Pancreas (tissue), 10 donors: ENCODE results near the gene PRR5L. TPM values are rescaled to one million over a fixed set of nuclear protein-coding genes. Genes with fewer than 3 reads are reported as not detected.

Experiments used
- ATAC-seq, 4 donors: fragments of 200-7000 bp; cut with Tn5 transposase; one replicate each; pipeline versions ENCODE4 v1.8.0 to v1.9.1; 2020; ENCODE audit warnings: mild to moderate bottlenecking in 4 of 4, moderate library complexity in 4 of 4
- DNase-seq, 6 donors: peaks; one replicate each; pipeline ENCODE4 v3.0.0-alpha.2; 2020
- FAIRE-seq: peaks from 2 replicates; lab custom pipeline; 2012; peaks lifted over from hg19 to GRCh38; lab: Jason Lieb, UNC
- H3K27ac ChIP-seq, 4 donors: fragments of 200-600 bp; sonication (generic); 1 replicate in 3 of 4; 2 replicates in 1 of 4; pipeline versions ENCODE4 v1.5.0 to v1.8.0; 2020
- H3K27me3 ChIP-seq, 4 donors: fragments of 200-600 bp; one replicate each; pipeline ENCODE4 v1.8.0; 2021
- H3K36me3 ChIP-seq, 3 donors: fragments of 200-600 bp; sonication (generic) in 1 of 3; one replicate each; pipeline versions ENCODE4 v1.5.0 to v1.8.0; 2020 to 2021
- H3K4me1 ChIP-seq, 3 donors: fragments of 200-600 bp; one replicate each; pipeline ENCODE4 v1.8.0; 2021
- H3K4me3 ChIP-seq, 4 donors: fragments of 200-600 bp; sonication (generic) in 2 of 4; one replicate each; pipeline versions ENCODE4 v1.5.0 to v1.8.0; 2020 to 2021
- H3K9me3 ChIP-seq, 4 donors: fragments of 200-600 bp; one replicate each; pipeline ENCODE4 v1.8.0; 2021
- WGBS, 2 donors: extraction: QIAGEN DNeasy Blood & Tissue Kit; methylation state at CpG; one replicate each; pipeline ENCODE4 v1.1.7; 2013; 5-methylcytosine and 5-hydroxymethylcytosine counted together
- intact Hi-C, 3 donors: fragments of 100-400 bp; cut with DNase I; formaldehyde crosslinking; loops; one replicate each; pipeline versions ENCODE4 v1.11.1 to v1.14.2; 2022
- polyA plus RNA-seq, 2 donors: library from polyadenylated mRNA; stranded (reverse); fragments of 200-250 nt; gene quantifications; one replicate each; pipeline ENCODE4 v1.2.3, GENCODE V29; 2013
- total RNA-seq, 6 donors: library from RNA; stranded (reverse); fragmentation: NEBNext Ultra II Directional in 4 of 6; extraction: Animal tissue kit (Norgen Biotek cat#: 25700) in 4 of 6; gene quantifications; one replicate each; pipeline versions ENCODE4 v1.2.1 to v1.2.4, GENCODE V29; 2021 to 2023
- TF ChIP-seq, protein P1 (sequence below), 4 donors: fragments of 200-600 bp; sonication (generic) in 3 of 4; IDR thresholded peaks; one replicate each; pipeline versions ENCODE4 v1.5.0 to v1.8.0; 2021; ENCODE audit warnings: antibody characterized with exemption in 4 of 4
- donor health status: healthy with polysubstance abuse.
- donor health status: DM: no; HTN: no; CAD: no; lungs with moderate emphysema.
- donor health status: DM: no; HTN: no; CAD: no.
- donor health status: control.
- donor health status: control.
- donor health status: Bipolar disorder and iron deficiency.
- donor health status: DM: yes; HTN: yes; CAD: no.
- donor health status: DM: no; HTN: no; CAD: no.
- donor health status: DM: no; HTN: no; CAD: no.
- donor health status: DM: yes; HTN: yes; CAD: no.

PRR5L gene
- total and polyA plus RNA-seq, 8 donors: 1.3 to 9.0 (median 2.2) TPM

DNA sequence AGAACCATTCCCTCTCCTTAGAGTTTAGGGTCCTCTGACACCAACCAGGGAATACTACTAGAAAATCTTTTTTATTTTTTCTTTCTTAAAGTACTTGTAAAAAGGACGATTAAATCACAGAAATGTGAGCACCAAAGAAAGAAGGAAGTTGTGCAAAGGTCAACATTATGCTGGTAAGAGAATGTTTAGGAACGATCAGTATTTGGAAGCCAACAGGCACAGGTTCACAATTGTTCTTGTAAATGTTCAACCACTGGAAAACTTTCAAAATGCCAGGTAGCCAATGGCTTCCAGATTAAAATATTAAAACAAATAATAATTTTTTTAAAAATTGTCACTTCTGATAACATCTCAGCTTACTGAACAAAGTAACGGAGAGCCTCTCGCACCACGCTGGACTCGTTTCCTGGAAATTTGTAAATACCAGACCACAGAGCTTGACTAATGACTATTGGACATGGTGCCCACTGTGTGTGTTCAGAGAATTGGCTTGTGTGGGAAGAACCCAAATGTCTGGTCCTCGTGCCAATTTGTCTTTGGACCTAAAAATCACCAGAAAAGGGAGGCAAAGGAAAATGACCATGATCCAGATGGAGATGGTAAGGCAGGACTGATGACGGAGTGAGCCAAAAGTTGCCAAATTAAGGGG, 27.6 kb upstream of the PRR5L start:
- no peaks in the 10 kb centered on the region for H3K27me3 ChIP-seq
- FAIRE-seq (no peak), DNase-seq (no peak), ATAC-seq (peak; percentile 26 to 75 (median 52))
- H3K4me1 ChIP-seq: peaks cover 3 to 23% (median 10%) of the 10 kb centered on the region in 3 donors
- intact Hi-C loops: loop anchor here in 2 of 3 donors (10.0 kb wide), 2 partner anchors 444 to 654 kb away; partner anchors contain the start of gene FJX1 (in 1 of the 2)
- H3K36me3 ChIP-seq: peaks cover 0 to 6% (median 0%) of the 10 kb centered on the region in 3 donors
- H3K9me3 ChIP-seq: no peaks in the 10 kb centered on the region
- H3K4me3 ChIP-seq: no peak overlapping the region
- WGBS, 2 donors: 18 to 19% methylated on average over 8 of the region's 8 CpGs
- H3K27ac ChIP-seq: peak overlapping the region in 2 of 4 donors; percentile 54 to 68
- TF ChIP-seq, protein P1, sequence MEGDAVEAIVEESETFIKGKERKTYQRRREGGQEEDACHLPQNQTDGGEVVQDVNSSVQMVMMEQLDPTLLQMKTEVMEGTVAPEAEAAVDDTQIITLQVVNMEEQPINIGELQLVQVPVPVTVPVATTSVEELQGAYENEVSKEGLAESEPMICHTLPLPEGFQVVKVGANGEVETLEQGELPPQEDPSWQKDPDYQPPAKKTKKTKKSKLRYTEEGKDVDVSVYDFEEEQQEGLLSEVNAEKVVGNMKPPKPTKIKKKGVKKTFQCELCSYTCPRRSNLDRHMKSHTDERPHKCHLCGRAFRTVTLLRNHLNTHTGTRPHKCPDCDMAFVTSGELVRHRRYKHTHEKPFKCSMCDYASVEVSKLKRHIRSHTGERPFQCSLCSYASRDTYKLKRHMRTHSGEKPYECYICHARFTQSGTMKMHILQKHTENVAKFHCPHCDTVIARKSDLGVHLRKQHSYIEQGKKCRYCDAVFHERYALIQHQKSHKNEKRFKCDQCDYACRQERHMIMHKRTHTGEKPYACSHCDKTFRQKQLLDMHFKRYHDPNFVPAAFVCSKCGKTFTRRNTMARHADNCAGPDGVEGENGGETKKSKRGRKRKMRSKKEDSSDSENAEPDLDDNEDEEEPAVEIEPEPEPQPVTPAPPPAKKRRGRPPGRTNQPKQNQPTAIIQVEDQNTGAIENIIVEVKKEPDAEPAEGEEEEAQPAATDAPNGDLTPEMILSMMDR (IDR thresholded peaks at IDR 0.05): no peak

DNA sequence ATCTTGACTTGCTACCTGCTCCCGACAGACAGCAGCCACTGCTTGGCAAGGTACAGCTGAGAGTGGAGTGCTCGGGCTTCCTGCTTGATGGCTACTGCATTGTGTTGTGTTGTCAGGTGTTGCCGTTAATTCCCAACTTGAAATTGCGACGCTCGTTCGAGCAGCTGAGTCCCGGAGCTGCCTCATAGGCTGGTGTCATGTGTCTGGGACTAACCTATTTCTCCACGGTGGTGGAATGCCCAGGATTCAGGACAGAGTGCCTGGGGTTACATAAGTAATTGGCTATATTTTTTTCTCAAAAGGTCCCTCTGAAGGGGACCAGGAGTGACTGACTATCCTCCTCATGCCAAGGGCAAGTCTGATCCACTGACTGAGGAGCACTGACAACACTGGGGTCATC, 25.4 kb upstream of the PRR5L start:
- no peak overlapping the region for H3K4me3 ChIP-seq
- WGBS, 2 donors: 89 to 90% methylated on average over 9 of the region's 9 CpGs
- H3K9me3 ChIP-seq: no peaks in the 10 kb centered on the region
- TF ChIP-seq, protein P1 (IDR thresholded peaks at IDR 0.05): no peak
- ATAC-seq (no peak), DNase-seq (no peak), FAIRE-seq (no peak)
- peaks cover 0 to 17% (median 17%) of the 10 kb centered on the region in 3 donors for H3K36me3 ChIP-seq
- peaks cover 3 to 23% (median 10%) of the 10 kb centered on the region in 3 donors for H3K4me1 ChIP-seq
- intact Hi-C loops: no loop called here
- peak overlapping the region in 2 of 4 donors; percentile 52 to 70 for H3K27ac ChIP-seq
- H3K27me3 ChIP-seq: no peaks in the 10 kb centered on the region

DNA sequence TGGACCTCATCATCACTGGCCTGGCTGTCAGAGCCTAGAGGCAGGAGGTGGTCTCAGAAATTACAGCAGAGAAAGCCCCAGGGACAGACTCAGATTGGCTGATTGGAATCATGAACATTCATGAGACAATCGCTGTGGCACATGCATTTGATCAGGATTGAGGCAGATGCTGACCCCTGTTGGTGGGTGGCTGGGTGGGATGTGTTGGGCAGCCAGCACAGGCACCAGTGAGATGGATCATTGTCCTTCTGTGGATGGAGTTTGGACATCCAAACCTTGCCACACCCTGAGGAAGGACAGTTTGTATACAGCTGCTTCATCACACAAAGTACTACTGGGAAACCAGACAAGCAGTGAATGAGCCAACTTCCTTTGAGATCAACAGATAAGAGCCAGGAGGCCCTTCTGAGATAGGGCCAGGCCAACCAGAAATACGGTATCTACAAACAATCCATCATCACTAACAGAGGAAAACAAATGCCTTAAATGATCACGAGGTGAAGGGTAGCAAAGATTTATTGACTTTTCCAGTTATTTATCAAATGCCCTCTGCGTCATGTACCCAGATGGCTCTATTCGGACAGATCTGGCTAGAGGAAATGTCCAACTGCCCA, 24.2 kb upstream of the PRR5L start:
- peak; percentile 48 to 71 (median 62) for ATAC-seq
- peak overlapping the region in 2 of 4 donors; percentile 60 to 70 for H3K27ac ChIP-seq
- intact Hi-C loops: no loop called here
- H3K9me3 ChIP-seq: no peaks in the 10 kb centered on the region
- H3K36me3 ChIP-seq: peaks cover 0 to 26% (median 20%) of the 10 kb centered on the region in 3 donors
- H3K4me1 ChIP-seq: peaks cover 3 to 21% (median 10%) of the 10 kb centered on the region in 3 donors
- 46 to 52% methylated on average over 5 of the region's 5 CpGs for WGBS, 2 donors
- TF ChIP-seq, protein P1 (IDR thresholded peaks at IDR 0.05): no peak
- no peaks in the 10 kb centered on the region for H3K27me3 ChIP-seq
- DNase-seq: no peak
- FAIRE-seq: no peak
- H3K4me3 ChIP-seq: no peak overlapping the region

DNA sequence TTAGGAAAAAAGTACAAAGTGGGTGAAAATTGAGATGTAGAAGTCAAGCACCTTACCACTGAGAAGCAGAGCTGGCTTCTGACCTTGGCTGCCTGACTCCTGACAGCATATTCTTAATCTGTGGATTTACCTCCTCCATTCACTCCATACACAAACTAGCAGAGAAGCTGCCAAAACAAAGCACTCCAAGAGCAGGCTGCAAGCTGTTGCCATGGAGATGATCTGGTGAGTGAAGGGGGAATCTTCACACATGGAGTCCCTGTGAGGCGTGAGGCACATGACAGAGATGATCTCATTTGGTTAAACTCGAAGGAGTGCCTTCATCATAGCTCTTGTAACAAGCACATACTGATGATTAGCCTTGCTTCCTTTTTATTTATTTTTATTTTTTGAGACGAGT, 23.0 kb upstream of the PRR5L start:
- DNase-seq (no peak), FAIRE-seq (no peak), ATAC-seq (peak in 1 of 4 donors; percentile 4)
- H3K36me3 ChIP-seq: peaks cover 0 to 26% (median 20%) of the 10 kb centered on the region in 3 donors
- intact Hi-C loops: no loop called here
- 79 to 89% methylated on average over 3 of the region's 3 CpGs for WGBS, 2 donors
- H3K9me3 ChIP-seq: no peaks in the 10 kb centered on the region
- H3K4me3 ChIP-seq: no peak overlapping the region
- TF ChIP-seq, protein P1 (IDR thresholded peaks at IDR 0.05): no peak
- no peaks in the 10 kb centered on the region for H3K27me3 ChIP-seq
- H3K4me1 ChIP-seq: peaks cover 1 to 10% (median 4%) of the 10 kb centered on the region in 3 donors
- peak overlapping the region in 2 of 4 donors; percentile 60 to 67 for H3K27ac ChIP-seq
